HG03565 (cell line): Measurements from ENCODE around the gene TBX21.
"Not testable (repeated sequence)": the region's sequence is repeated elsewhere in the genome, so short reads cannot be mapped to it uniquely, and the experiment has no call there.

Experiments
- ATAC-seq: cut with Tn5 transposase; IDR thresholded peaks from one replicate; pipeline ENCODE4 v1.9.1; 2021; ENCODE audit warnings: mild to moderate bottlenecking, moderate library complexity; ENCODE audit not compliant: unreplicated experiment

Gene TBX21

DNA sequence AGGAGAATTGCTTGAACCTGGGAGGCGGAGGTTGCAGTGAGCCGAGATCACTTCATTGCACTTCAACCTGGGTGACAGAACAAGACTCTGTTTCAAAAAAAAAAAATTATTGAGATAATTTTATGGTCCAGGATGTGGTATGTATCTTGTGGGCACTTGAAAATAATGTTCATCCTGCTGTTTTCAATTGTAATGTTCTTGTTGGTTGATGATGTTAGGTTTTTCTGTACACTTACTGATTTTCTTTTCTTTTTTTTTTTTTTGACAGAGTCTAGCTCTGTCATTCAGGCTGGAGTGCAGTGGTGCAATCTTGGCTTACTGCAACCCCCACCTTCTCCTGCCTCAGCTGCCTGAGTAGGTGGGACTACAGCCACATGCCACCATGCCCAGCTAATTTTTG is 29.7 kb downstream of the TBX21 start:
- ATAC-seq = no peak

DNA sequence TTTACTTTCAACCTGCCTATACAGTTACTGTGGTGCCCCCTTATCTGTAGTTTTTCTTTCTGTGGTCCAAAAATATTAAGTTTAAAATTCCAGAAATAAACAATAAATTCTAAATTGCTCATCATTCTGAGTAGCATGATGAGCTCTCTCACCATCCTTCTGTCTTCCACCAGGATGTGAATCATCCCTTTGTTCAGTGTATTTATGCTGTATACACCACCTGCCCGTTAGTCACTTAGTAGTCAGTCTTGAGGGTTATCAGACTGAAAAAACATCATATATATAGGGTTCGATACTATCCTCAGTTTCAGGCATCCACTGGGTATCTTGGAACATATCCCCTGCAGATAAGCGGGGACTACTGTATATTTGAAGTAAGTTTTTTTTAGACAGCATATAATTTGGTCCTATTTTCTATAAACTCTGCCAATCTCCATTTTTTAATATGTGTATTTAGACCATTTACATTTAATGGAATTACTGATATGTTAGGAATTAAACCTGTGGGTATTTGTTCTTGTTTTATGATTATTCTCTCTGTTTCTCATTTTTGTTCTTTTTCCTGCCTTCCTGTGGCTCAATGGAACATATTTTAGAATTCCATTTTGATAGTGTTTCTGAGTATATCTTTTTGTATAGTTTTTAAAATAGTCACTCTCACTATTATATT is 31.0 kb downstream of the TBX21 start:
- no peak for ATAC-seq

GRCh38 chr17:47773649-47774048 is 40.6 kb downstream of the TBX21 start:
- not testable (repeated sequence) for ATAC-seq

DNA sequence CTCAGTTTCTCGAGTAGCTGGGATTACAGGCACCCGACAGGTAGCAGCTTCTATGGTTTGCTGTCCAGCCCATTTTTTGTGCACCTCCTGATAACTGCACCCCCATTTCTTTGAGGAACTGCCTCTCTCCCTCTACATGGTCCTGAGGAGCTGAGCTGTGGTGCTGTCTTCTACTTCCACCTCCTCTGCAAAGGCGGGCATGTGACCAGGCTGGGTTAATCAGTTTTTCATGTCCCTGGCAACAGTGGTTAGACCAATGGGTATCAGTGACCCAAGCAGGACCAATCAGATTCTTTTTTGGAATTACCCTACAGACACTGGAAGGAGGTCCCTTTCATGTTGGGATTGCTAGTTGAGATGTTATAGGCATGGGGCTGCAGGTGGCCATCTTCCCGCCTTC is 41.3 kb downstream of the TBX21 start:
- ATAC-seq = no peak

DNA sequence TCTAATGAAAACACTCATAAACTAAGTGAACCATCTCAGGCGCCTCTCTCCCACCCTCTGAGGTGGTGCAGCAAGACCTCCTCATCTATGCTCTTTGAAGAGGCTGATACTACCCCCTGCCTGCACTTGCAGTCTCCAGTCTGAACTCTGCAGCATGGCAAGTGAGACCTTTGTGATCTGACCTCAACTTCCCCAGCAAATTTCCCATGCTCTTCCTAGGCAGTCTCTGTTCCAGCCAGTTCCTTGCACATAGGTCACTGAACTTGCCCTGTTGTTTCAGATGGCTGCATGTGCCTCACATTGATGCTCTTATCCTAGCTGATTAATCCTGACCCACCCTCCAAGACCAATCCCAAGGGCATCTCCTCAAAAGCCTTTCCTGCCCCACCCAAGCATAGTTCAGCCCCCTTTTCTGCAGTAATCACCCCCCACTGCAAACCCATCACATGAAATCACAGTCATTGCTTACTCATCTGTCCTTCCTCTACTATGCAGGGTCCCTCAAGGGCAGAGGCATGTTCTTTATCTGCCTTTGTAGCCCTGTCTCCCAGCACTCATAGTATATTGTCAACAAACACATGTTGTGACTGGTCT is 42.0 kb downstream of the TBX21 start:
- no peak for ATAC-seq

GRCh38 chr17:47776330-47777197 is 43.5 kb downstream of the TBX21 start:
- no peak for ATAC-seq

- ATAC-seq = no peak
These were observed 45.2 kb downstream of the TBX21 start for GRCh38 chr17:47778184-47778635.

DNA sequence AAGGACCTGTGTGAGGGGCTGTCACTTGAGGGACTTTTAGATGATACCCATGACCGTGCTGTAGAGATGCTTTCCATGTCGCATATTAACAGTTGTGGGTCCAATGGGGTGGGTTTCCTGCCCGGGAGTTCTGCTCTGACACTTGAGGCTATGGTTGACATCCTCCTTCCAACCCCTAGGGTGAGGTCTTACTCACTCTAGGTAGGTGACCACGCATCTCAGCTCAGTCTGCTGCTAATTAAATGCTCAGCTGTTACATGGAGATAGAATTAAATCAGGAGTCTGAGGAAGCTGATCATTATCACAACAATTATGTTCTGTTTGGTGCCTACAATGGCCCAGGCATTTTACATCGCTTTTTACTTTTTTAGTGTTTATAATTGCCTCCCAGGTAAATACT is 48.4 kb downstream of the TBX21 start:
- ATAC-seq = no peak

- no peak for ATAC-seq
These were observed 52.6 kb downstream of the TBX21 start for GRCh38 chr17:47785538-47786123.

GRCh38 chr17:47789611-47790561 is 56.9 kb downstream of the TBX21 start:
- no peak for ATAC-seq

DNA sequence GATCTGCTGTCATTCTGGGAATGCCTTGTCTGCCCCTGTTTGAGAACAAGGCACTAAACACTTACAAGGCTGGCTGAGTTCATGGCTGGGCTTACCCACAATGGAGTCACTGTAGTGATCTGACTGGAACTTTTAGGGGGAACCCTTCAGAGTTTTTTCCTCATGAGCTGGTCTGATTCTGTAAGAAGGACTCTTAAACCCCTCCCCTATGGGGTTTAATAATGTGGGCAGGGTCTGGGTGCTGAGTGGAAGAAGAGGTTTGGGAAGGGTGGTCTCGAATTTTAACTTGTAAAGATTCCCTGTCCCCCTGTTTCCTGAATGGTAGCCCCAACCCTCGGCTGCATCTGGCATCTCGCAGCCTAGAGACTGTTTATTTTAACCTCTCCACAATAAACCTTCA is 58.0 kb downstream of the TBX21 start:
- no peak for ATAC-seq

DNA sequence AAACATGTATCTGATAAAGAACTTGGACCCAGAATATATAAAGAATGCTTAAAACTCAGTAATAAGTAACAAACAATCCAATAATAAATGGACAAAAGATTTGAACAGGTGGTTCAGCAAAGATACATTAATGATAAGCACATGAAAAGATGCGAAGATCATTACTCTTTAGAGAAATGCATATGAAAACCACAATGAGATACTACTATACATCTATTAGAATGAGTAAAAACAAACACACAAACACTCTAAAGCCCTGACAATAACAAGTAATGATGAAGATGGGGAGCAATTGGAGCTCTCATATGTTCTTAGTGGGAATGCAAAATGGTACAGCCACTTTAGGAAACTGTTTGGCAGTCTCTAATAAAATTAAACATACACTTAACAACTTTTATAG is 59.4 kb downstream of the TBX21 start:
- no peak for ATAC-seq

- ATAC-seq = no peak
These were observed 59.9 kb downstream of the TBX21 start for GRCh38 chr17:47792979-47793378.
